HG03108 (cell line): ENCODE measurements around the gene PGP.

Experiments
- ATAC-seq: cut with Tn5 transposase; IDR thresholded peaks from one replicate; pipeline ENCODE4 v1.9.1; 2021; ENCODE audit warnings: moderate library complexity; ENCODE audit not compliant: unreplicated experiment

PGP gene

DNA sequence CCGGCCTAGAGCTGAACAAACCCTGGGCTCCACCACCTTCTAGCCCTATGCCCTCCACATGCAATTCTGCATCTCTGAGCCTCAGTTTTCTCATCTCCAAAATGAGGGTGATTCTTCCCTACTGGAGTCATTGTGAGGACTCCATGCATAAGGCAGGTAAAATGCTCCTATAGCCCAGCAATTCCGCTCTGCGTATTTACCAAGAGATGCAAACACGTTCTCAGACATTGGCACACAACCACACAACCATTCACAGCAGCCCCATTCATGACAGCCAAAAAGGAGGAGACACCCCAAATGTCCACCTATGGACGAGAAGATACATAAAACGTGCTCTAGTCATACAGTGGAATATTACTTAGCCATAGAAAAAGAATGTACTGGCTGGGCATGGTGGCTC, 14.3 kb downstream of the PGP start:
- ATAC-seq, result no peak

DNA sequence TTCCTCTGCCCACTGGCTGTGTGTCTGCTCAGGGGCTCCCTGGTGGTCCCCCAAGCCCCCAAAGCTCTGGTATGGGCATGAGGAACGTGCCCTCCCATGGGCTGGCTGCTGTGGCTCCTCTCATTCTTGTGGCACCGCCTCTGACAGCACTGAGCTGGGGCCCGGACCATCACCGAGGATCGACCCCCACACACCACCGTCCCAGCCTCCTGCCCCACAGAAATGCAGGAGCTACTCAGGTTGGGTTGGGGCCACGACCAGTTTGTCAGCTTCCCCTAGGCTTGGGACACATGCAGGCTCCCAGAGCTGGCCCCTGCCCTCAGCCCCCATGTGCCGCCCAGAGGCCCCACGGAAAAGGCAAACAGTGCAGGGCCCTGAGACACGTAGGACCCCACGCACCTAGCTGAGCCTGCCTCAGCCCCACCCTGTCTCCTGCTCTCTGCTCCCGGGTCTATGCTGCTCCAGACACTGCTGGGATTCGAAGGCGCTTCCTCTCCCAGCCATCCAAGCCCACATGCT, 15.0 kb downstream of the PGP start:
- no peak for ATAC-seq

GRCh38 chr16:2199095-2199494, 15.5 kb downstream of the PGP start:
- ATAC-seq, result no peak

- no peak for ATAC-seq
These were observed 16.4 kb downstream of the PGP start for GRCh38 chr16:2198283-2198682.

DNA sequence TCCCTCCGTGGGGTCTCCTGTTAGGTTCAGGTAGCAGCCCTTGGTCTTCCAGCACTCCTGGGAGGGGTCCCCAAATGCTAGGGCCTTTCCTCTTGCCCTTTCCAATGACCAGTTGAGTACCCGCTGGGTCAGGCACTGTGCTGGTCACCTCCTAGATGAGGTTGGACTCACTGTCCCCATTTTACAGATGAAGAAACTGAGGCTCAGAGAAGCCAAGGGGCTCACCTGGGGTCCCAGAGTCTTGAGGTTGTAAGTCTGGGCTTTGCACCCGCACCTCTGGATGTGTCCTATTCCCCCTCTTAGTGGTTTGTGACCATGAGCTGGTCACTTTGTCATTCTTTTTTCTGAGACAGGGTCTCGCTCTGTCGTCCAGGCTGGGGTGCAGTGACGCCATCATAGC, 16.9 kb downstream of the PGP start:
- no peak for ATAC-seq

DNA sequence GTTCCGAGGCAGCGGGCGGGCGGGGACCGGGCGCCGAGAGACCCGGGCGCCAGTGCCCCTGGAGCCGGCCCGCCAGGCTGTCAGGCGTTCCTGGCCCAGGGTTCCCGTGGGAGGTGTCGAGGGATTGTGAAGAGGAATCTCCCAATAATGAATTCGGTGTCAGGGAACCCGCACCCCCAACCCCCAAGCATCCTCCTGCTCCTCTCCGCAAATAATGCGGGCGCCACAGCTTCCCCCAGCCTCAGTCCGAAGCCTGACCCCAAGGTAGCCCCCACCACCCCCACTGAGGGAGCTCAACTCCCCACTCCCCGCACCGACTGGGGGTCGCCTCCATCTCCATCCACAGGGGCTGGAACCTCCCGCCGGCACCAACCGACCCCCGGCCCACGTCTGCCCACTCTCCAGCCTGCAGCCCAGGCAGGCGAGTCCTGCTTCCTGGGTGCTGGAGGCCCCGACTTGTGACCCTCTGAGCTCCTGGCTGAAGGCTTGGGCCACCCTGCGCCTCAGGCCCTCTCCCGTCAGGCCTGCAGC, 17.6 kb downstream of the PGP start:
- no peak for ATAC-seq

DNA sequence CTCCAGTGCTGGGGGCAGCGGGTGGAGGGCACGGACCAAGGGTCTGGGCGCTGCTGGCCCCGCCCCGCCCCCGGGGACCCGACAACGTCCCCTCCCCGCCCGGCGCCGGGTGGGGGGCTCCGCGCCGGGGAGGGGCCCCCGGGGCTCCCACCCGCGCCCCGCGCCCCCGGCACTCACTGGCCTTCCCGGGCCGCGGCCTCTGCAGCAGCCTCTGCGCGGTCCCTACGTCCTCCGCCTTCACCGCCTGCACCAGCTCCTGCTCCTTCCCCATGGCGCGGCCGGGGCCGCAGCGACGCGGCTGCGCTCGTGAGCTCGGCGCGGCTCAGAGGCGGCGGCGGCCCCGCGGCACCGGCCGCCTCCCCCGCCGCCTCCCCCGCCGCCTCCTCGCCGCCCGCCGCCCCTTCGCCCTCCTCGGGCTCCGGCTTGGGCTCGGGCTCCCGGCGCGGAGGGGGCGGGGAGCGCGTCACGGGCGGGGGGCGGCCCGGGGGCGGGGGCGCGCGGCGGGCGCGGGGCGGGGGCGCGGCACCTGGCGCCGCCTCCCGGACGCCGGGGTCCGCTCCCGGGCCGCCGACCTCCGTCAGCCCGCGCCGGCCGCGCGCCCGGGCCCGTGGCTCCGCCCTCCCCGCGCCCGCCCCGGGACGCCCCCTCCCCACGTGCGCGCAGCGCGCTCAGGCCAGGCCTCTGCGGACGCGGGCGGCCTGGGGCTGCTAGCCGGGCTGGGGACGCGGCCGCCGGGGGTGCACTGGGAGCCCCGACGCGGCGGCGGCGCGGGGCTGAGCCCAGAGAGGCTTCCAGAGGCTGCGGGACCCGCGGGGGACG, 18.3 kb downstream of the PGP start, which contains the start of gene CASKIN1:
CASKIN1 (minus strand) TSS at position 444 of the 819 bp plus-strand sequence; CDS start at position 271, 173 bp downstream.
- ATAC-seq, result no peak

GRCh38 chr16:2195322-2196161, 19.1 kb downstream of the PGP start:
- ATAC-seq, result no peak

- no peak for ATAC-seq
These were observed 19.8 kb downstream of the PGP start for GRCh38 chr16:2194852-2195321.

DNA sequence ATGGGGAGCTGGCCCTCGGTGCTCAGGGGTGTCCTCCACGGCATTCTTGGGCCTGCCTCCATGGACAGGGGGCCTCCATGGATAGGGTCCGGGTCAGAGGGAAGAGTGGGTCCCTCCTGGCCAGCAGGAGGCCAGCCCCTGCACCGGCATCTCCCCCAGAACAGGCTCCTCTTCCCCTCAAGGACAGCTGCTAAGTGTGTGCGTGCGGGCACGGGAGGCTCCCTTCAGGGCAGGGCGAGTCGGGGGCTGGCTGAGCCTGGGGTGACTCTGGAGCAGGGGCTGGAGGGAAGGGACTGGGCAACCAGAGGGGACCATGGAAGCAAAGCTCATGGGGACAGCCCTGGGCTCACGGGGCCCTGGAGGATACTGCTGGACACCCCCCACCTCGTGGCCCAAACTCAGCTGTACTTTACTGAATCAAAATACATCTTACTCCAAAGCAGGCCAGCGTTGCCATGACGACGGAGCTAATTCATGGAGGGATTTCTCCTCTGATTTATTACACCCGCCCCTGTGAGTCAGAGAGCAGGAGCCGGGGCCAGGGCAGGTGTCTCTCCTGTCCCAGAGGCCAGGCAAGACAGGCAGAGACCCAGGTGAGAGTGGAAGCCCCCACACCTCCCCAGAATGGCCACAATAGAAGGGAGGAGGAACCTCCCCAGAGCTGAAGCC, 20.3 kb downstream of the PGP start:
- ATAC-seq, result no peak

GRCh38 chr16:2191446-2191706, 23.3 kb downstream of the PGP start:
- ATAC-seq, result no peak

DNA sequence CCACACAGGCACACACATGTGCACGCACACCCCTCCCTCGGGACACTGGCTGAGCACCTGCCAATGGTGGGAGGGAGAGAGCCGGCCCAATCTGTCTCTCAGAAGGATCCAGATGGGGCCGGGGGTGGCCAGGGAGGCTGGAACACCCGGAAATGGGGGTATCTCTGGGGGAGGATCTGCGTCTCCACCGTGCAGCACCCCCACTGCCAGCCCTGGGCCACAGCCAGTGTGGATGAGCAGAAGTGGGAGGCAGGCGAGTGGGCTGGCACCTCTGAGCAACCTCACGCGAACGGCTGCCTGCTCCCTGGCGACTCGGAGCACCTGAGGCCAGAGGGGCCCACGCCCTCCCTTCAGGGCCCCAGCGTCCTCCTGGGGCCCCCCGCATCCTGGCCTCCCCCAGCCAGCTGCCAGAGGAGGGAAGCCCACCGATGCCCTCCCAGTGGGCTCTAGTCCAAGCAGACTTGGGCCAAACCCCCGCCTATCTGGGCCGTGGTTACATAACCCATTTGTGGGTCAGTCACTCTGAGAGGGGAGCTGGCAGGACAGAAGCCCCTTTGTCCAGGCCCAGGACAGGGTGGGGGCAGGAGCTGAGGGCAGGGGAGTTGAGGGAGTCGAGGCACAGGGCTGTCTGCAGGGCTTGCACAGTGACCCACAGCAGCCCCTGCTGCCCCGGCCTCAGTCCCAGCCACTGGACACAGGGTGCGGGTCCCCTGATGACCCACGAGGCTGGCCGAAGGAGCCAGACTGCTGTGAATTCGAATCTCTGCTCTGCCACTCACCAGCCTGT, 23.8 kb downstream of the PGP start:
- ATAC-seq, result no peak

DNA sequence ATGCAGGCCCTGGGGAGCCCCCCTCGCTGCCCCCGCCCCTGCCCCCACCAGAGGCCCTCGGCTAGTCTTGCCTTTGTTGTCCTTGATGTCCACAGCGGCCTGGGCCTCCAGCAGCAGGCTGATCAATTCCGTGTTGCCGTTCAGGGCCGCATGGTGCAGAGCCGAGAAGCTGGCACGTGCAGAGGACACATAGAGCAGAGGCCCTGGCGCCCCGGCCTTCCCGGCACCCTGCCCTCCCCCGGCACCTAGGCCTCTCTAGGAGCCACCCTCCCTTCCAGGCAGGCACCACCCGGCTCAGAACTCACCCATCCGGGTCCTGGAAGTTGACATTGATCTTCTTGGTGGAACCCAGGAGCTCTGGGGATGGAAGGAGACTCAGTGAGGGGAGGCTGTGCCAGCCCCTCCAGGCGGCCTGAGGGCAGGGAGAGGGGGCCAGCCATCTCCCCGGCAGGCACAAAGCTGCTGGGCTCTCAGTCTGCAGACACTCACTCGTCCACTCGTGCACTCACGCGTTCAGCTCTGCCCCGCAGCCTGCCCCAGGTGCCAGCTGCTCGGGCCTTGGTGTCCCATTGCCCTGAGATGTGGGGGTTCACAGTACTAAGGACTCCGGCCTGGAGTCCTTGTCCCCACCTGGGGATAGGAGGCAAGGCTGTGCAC, 24.5 kb downstream of the PGP start:
- ATAC-seq, result no peak

GRCh38 chr16:2189252-2189893, 25.3 kb downstream of the PGP start:
- ATAC-seq, result no peak

- no peak for ATAC-seq
These were observed 26.2 kb downstream of the PGP start for GRCh38 chr16:2188395-2188794.

DNA sequence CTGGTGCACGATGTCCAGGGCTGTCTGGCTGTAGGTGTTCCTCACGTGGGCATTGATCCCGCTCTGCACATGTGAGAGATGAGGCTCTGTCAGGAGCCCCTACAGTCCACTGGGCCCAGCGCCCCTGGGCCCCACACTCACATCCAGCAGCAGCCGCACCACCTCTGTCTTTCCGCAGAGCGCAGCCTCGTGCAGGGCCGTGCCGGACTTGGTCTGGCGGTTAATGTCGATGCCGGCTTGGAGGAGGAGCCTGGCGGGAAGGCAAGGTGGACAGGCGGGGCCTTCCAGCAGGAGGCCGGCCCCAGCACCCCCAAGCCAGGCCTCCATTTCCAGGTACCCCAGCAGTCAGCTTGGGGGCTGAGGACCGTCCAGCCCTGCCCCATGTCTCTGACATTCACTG, 27.4 kb downstream of the PGP start:
- no peak for ATAC-seq

DNA sequence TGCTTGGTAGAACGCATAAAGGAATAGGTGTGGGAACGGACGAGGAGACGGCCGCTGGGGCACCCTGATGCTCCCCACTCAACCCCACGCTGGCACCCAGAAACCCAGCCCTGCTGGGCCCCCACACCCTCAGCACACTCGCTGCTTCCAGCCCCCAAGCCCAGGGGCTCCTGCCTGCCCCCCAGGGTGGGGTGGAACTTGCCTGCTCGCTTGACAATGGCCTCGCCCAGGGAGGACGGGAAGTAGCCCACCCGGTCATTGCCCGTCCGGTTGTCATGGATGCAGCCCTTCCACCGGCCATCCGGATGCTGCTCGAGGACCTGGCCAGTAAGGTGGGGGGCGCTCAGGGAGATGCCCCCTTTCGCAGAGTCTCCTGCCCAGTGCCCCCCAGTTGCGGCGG, 28.1 kb downstream of the PGP start:
- no peak for ATAC-seq

GRCh38 chr16:2186064-2186463, 28.6 kb downstream of the PGP start:
- ATAC-seq, result no peak

DNA sequence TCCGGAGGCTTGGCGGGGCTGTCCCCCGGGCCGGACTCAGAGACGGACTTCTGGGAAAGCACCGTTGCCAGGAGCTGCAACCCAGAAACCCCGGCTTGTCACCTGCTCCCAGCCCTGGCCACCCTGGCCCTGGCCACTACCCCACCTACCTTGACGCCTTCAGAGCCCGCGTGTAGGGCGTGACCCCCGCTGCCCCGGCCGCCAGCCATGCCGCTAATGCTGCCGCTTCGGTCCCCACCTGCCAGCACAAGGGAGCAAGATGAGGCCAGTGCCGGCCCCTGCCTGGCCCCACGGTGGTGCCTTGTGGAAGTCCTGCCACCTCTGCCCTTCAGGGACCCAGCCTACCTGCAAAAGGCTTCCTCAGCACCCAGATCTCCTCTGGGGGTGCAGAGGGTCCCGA, 29.7 kb downstream of the PGP start:
- ATAC-seq, result no peak
